Tibial artery (tissue), 4 donors: Measurements from ENCODE around the gene SLC24A5.

Experiments used
- DNase-seq, 2 donors: peaks; one replicate each; pipeline ENCODE4 v3.0.0-alpha.2; 2019
- H3K27ac ChIP-seq, 2 donors: fragments of 200-600 bp; sonication (generic) in 1 of 2; 1 replicate in 1 of 2; 2 replicates in 1 of 2; pipeline ENCODE4 v1.5.1; 2018 to 2019; ENCODE audit warnings: mild to moderate bottlenecking in 1 of 2
- H3K27me3 ChIP-seq, 2 donors: fragments of 200-600 bp; sonication (generic) in 1 of 2; one replicate each; pipeline versions ENCODE4 v1.5.1 to v1.6.0; 2016 to 2019
- H3K36me3 ChIP-seq, 3 donors: fragments of 200-600 bp; sonication (generic) in 2 of 3; one replicate each; pipeline ENCODE4 v1.5.1; 2016 to 2019; ENCODE audit warnings: mild to moderate bottlenecking in 2 of 3
- H3K4me1 ChIP-seq, 4 donors: fragments of 200-600 bp; sonication (generic) in 2 of 4; 1 replicate in 3 of 4; 2 replicates in 1 of 4; pipeline ENCODE4 v1.5.1; 2016 to 2019
- H3K4me3 ChIP-seq, 2 donors: fragments of 200-600 bp; sonication (generic) in 1 of 2; 1 replicate in 1 of 2; 2 replicates in 1 of 2; pipeline ENCODE4 v1.5.1; 2018 to 2019; ENCODE audit warnings: mild to moderate bottlenecking in 2 of 2
- H3K9me3 ChIP-seq, 3 donors: fragments of 200-600 bp; sonication (generic) in 1 of 3; one replicate each; pipeline ENCODE4 v1.5.1; 2016 to 2019
- intact Hi-C: fragments of 100-400 bp; cut with DNase I; formaldehyde crosslinking; loops from one replicate; pipeline ENCODE4 v1.15.0; 2023; ENCODE audit warnings: low total_unique reads
- TF ChIP-seq, protein P1 (sequence below), 2 experiments: fragments of 200-600 bp in 1 of 2; fragments of 450-650 bp in 1 of 2; IDR thresholded peaks; one replicate each; pipeline ENCODE4 v1.5.1; 2017 to 2019; ENCODE audit warnings: antibody characterized with exemption in 2 of 2, mild to moderate bottlenecking in 1 of 2, moderate library complexity in 1 of 2

SLC24A5 gene

DNA sequence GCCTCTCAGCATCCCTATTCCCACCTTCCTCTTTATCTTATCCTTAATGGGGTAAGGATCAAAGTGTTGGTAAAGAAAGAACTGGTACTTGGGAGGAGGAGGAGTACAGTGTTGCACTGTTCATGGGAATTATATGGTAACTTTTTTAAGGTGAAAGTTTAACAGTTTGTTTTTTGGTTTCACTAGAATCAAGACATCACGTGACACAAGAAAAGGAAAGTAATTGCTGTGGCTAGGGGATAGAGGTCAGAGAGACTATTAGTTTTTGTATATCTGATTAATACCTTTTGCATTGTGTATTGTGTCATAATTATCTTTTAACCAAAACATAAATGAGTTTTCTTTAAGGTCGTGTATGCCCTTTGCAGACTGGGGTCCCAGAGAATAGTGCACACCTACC is 23.5 kb upstream of the SLC24A5 start:
- intact Hi-C loops = no loop called here
- Histone ChIP-seq H3K27me3 (no peaks in the 10 kb centered on the region), H3K9me3 (no peaks in the 10 kb centered on the region), H3K36me3 (no peaks in the 10 kb centered on the region), H3K4me1 (no peaks in the 10 kb centered on the region), H3K27ac (no peak overlapping the region), H3K4me3 (no peak overlapping the region)
- no peak for DNase-seq
- TF ChIP-seq, protein P1, sequence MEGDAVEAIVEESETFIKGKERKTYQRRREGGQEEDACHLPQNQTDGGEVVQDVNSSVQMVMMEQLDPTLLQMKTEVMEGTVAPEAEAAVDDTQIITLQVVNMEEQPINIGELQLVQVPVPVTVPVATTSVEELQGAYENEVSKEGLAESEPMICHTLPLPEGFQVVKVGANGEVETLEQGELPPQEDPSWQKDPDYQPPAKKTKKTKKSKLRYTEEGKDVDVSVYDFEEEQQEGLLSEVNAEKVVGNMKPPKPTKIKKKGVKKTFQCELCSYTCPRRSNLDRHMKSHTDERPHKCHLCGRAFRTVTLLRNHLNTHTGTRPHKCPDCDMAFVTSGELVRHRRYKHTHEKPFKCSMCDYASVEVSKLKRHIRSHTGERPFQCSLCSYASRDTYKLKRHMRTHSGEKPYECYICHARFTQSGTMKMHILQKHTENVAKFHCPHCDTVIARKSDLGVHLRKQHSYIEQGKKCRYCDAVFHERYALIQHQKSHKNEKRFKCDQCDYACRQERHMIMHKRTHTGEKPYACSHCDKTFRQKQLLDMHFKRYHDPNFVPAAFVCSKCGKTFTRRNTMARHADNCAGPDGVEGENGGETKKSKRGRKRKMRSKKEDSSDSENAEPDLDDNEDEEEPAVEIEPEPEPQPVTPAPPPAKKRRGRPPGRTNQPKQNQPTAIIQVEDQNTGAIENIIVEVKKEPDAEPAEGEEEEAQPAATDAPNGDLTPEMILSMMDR (IDR thresholded peaks at IDR 0.05) = no peak

DNA sequence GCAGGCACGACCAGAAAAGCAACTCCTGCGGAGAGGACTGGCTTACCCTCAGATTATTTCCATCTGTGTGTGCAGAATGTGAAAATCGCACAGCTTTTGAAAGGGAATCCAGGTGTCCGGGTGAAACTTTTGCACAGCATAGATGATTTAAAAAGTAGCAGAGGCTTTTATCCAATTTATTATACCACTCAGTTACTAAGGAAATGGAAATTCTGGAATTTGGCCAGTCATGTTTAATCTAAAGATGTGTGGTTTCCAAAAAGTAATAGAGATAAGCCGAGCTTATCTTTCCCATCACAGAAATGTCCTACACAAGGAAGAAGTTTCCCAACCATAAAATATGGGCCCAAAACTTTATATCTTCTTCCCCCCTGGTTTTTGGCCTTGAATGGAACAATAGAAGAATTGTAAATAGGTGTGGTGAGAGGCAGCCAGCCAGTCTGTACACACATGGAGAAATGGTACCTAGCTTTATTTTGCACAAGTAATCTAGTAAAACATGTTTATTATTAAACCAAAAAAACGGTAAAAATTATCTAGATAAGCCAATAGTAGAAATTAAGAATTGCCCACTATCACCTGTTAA is 19.3 kb upstream of the SLC24A5 start:
- Histone ChIP-seq H3K4me3 (no peak overlapping the region), H3K9me3 (no peaks in the 10 kb centered on the region), H3K4me1 (no peaks in the 10 kb centered on the region), H3K36me3 (no peaks in the 10 kb centered on the region), H3K27ac (no peak overlapping the region), H3K27me3 (no peaks in the 10 kb centered on the region)
- DNase-seq = no peak
- intact Hi-C loops = no loop called here
- TF ChIP-seq, protein P1 (IDR thresholded peaks at IDR 0.05) = no peak

DNA sequence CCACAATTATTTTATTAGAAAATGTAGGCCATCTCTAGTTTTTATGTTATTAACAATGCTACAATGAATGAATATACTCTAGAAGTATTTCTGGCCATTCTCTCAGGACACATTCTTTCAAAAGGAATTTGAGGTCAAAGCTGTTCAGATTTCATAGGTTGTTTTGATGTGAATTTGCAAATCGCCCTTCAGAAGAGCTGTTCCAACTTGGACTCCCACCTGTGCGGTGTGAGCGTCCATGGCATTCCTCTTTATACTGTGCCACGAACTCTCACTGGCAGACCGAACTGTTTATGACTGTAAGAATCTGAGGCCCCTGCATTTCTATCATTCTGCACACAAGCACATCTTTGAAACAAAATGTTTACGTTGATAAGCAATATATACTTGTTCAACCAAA is 18.6 kb upstream of the SLC24A5 start:
- Histone ChIP-seq H3K4me3 (no peak overlapping the region), H3K27ac (no peak overlapping the region), H3K27me3 (no peaks in the 10 kb centered on the region), H3K4me1 (no peaks in the 10 kb centered on the region), H3K36me3 (no peaks in the 10 kb centered on the region), H3K9me3 (no peaks in the 10 kb centered on the region)
- TF ChIP-seq, protein P1 (IDR thresholded peaks at IDR 0.05) = no peak
- intact Hi-C loops = no loop called here
- no peak for DNase-seq

DNA sequence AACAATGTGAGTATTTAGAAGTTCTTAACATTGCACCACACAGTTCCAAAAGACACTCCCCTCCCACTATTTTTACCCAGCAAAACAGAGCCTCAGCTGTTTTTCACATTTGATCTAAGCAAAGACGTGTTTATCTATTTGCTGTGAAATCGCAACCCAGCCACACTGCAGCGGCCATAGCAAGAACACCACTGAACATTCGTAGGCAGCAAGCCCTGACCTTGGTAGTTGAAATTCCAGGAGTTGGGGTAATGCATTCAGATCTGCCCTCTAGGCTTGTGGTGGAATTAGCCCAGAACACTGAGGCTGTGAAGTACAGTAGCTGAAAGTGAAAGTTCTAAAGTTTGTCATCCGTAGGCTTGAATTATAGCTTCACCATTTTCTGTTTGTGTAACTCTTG is 17.1 kb upstream of the SLC24A5 start:
- Histone ChIP-seq H3K9me3 (no peaks in the 10 kb centered on the region), H3K4me3 (no peak overlapping the region), H3K36me3 (no peaks in the 10 kb centered on the region), H3K4me1 (no peaks in the 10 kb centered on the region), H3K27ac (no peak overlapping the region), H3K27me3 (no peaks in the 10 kb centered on the region)
- DNase-seq = no peak
- TF ChIP-seq, protein P1 (IDR thresholded peaks at IDR 0.05) = no peak
- intact Hi-C loops = no loop called here

DNA sequence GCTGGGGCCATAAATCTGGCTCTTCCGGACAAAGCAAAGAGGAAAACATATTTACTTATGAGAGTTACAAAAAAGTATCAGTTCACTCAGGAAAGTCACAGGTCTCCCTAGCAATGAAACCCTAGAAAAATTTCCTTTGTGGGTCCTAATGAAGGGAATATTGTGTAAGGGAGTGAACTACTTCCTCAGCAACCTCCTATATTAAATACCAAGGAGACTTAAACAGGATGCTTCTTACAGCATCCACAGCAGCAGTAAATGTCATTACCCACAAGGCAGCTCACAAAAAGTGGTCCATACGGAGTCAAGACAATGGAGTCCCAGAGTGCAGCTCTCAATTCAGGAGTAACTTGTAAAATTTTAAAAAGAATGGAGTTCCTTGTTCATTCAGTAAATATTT is 14.9 kb upstream of the SLC24A5 start:
- H3K27ac ChIP-seq = no peak overlapping the region
- no peak for DNase-seq
- no peaks in the 10 kb centered on the region for H3K9me3 ChIP-seq
- H3K36me3 ChIP-seq = no peaks in the 10 kb centered on the region
- H3K4me3 ChIP-seq = no peak overlapping the region
- TF ChIP-seq, protein P1 (IDR thresholded peaks at IDR 0.05) = no peak
- H3K4me1 ChIP-seq = peaks cover 0 to 4% (median 0%) of the 10 kb centered on the region in 4 donors
- intact Hi-C loops = no loop called here
- H3K27me3 ChIP-seq = no peaks in the 10 kb centered on the region

DNA sequence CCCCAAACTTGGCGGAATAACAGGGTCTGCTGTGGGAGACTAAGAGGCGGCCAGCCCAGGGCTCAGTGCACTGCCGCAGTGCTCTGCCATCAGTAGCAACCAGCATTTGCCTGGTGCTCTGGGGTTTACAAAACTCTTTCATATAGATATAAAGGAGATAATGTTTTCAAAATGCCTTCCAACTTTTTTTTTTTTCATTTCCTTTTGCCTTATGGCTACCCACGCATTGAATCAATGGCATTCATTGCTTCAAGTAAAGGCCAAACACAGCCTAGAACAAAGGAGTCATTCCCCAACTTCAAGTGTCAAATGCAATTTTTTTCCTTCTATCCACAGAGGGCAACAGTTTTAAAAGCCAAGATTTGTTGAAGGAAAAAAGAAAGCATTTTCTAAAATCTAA is 11.6 kb upstream of the SLC24A5 start:
- no peaks in the 10 kb centered on the region for H3K27me3 ChIP-seq
- no peaks in the 10 kb centered on the region for H3K36me3 ChIP-seq
- intact Hi-C loops = no loop called here
- no peak overlapping the region for H3K4me3 ChIP-seq
- H3K4me1 ChIP-seq = peaks cover 0 to 9% (median 0%) of the 10 kb centered on the region in 4 donors
- no peak overlapping the region for H3K27ac ChIP-seq
- TF ChIP-seq, protein P1 (IDR thresholded peaks at IDR 0.05) = no peak
- no peaks in the 10 kb centered on the region for H3K9me3 ChIP-seq
- DNase-seq = no peak
